NT2/D1 (cell line): Measurements from ENCODE around the gene CAPN9.

Experiments used
- DNase-seq: peaks from one replicate; pipeline ENCODE4 v3.0.0-alpha.2; 2011; ENCODE audit warnings: low read depth, low spot score
- H3K27me3 ChIP-seq: 2 replicates; pipeline ENCODE4 v1.6.0; 2011; ENCODE audit warnings: mild to moderate bottlenecking; ENCODE audit not compliant: insufficient read length, insufficient read depth
- H3K36me3 ChIP-seq: 2 replicates; pipeline ENCODE4 v1.6.1; 2011; ENCODE audit warnings: mild to moderate bottlenecking, low read length, mixed read lengths; ENCODE audit not compliant: insufficient read depth, insufficient read length
- H3K4me1 ChIP-seq: 2 replicates; pipeline ENCODE4 v1.5.1; 2011; ENCODE audit not compliant: insufficient read depth, insufficient read length
- H3K4me3 ChIP-seq: 2 replicates; pipeline ENCODE4 v1.5.1; 2011; ENCODE audit warnings: low read depth; ENCODE audit not compliant: insufficient read length
- H3K9ac ChIP-seq: 2 replicates; pipeline ENCODE4 v1.6.0; 2011; ENCODE audit warnings: low read depth; ENCODE audit not compliant: insufficient read length
- H3K9me3 ChIP-seq: 2 replicates; pipeline ENCODE4 v1.5.1; 2011; ENCODE audit warnings: mild to moderate bottlenecking, low read length; ENCODE audit not compliant: insufficient read depth
- SUZ12 ChIP-seq: IDR thresholded peaks from 2 replicates; pipeline ENCODE4 v1.6.1; 2011; ENCODE audit not compliant: insufficient read length, insufficient read depth; ENCODE audit errors: extremely low read depth
- YY1 ChIP-seq: IDR thresholded peaks from 2 replicates; pipeline ENCODE4 v1.6.1; 2011; ENCODE audit not compliant: insufficient read length, insufficient read depth
- ZNF274 ChIP-seq: IDR thresholded peaks from 2 replicates; pipeline ENCODE4 v1.6.1; 2011; ENCODE audit warnings: mild to moderate bottlenecking, low read depth, low read length

The CAPN9 gene

GRCh38 chr1:230750986-230751625 is 3.9 kb downstream of the CAPN9 start:
- Histone ChIP-seq H3K4me3 (no peak overlapping the region), H3K27me3 (no peaks in the 10 kb centered on the region), H3K9me3 (no peaks in the 10 kb centered on the region), H3K36me3 (no peaks in the 10 kb centered on the region), H3K4me1 (peaks cover 28% of the 10 kb centered on the region), H3K9ac (peak overlapping the region; percentile 16)
- no peak for DNase-seq
- TF ChIP-seq SUZ12 (no peak), ZNF274 (no peak)

DNA sequence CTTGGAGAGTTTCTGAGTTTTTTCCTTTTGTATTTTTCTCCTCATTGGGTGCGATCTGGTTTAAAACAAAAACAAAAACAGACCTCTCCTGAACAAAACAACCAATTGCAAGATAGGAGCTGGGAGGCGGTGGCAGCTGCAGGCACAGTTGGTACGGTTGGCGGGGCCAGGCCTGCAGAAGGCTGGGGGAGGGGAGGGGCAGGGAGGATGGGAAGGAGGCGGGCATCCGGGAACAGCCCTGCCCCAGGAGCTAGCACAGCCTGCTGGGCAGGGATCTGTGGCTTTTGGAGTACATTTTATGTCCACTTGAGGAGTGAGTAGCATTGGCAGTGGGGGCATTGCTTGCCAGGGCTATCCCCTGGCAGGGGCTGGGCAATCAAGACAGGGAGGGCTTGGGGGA is 5.2 kb downstream of the CAPN9 start:
- TF ChIP-seq SUZ12 (no peak), YY1 (no peak), ZNF274 (no peak)
- H3K27me3 ChIP-seq, result no peaks in the 10 kb centered on the region
- no peaks in the 10 kb centered on the region for H3K36me3 ChIP-seq
- no peak overlapping the region for H3K9ac ChIP-seq
- H3K4me3 ChIP-seq, result no peak overlapping the region
- H3K4me1 ChIP-seq, result peaks cover 28% of the 10 kb centered on the region
- no peak for DNase-seq
- no peaks in the 10 kb centered on the region for H3K9me3 ChIP-seq

- peaks cover 28% of the 10 kb centered on the region for H3K4me1 ChIP-seq
- H3K27me3 ChIP-seq, result no peaks in the 10 kb centered on the region
- no peaks in the 10 kb centered on the region for H3K36me3 ChIP-seq
- no peak overlapping the region for H3K4me3 ChIP-seq
- no peaks in the 10 kb centered on the region for H3K9me3 ChIP-seq
- H3K9ac ChIP-seq, result peak overlapping the region; percentile 29
- no peak for TF ChIP-seq ZNF274
- TF ChIP-seq SUZ12, result no peak
- no peak for TF ChIP-seq YY1
- no peak for DNase-seq
Observed at GRCh38 chr1:230753191-230753585, 6.0 kb downstream of the CAPN9 start.

- no peak for TF ChIP-seq ZNF274
- TF ChIP-seq SUZ12, result no peak
- TF ChIP-seq YY1, result no peak
- no peak overlapping the region for H3K4me3 ChIP-seq
Observed at GRCh38 chr1:230753586-230754251, 6.5 kb downstream of the CAPN9 start.

DNA sequence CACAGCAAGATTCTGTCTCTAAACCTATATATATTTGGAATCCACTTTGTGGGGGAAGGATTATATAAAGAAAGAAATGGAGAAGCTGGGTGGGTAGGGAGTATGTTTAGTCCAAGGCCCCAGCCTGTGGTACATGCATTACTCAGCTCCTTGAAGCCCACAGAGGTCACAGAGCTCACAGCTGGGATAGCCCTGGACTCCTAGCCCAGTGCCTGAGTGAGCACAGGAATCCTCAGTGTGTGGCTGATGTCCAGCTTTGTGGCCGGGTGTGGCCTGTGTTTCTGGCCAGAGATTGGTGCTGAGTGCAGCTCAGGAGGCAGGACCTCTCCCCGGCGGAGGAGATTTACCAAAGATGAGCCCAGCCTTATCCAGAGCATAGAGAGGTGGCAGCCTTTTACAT is 7.6 kb downstream of the CAPN9 start:
- H3K36me3 ChIP-seq, result no peaks in the 10 kb centered on the region
- no peak for DNase-seq

More at GRCh38 chr1:230753586-230754251, 6.5 kb downstream of the CAPN9 start:
- Histone ChIP-seq H3K9me3 (no peaks in the 10 kb centered on the region), H3K36me3 (no peaks in the 10 kb centered on the region), H3K9ac (peak overlapping the region; percentile 29), H3K27me3 (no peaks in the 10 kb centered on the region), H3K4me1 (peaks cover 28% of the 10 kb centered on the region)
- DNase-seq, result peak; percentile 86

GRCh38 chr1:230757856-230758708 is 10.9 kb downstream of the CAPN9 start:
- Histone ChIP-seq H3K27me3 (no peaks in the 10 kb centered on the region), H3K4me3 (no peak overlapping the region), H3K36me3 (no peaks in the 10 kb centered on the region), H3K9me3 (no peaks in the 10 kb centered on the region), H3K9ac (no peak overlapping the region), H3K4me1 (peaks cover 9% of the 10 kb centered on the region)
- TF ChIP-seq YY1 (no peak), ZNF274 (no peak), SUZ12 (no peak)
- DNase-seq, result no peak

More for the DNA sequence above, 7.6 kb downstream of the CAPN9 start:
- H3K9me3 ChIP-seq, result no peaks in the 10 kb centered on the region
- peaks cover 24% of the 10 kb centered on the region for H3K4me1 ChIP-seq
- no peak overlapping the region for H3K9ac ChIP-seq
- no peaks in the 10 kb centered on the region for H3K27me3 ChIP-seq
- TF ChIP-seq SUZ12, result no peak
- TF ChIP-seq YY1, result no peak
- TF ChIP-seq ZNF274, result no peak
- no peak overlapping the region for H3K4me3 ChIP-seq

DNA sequence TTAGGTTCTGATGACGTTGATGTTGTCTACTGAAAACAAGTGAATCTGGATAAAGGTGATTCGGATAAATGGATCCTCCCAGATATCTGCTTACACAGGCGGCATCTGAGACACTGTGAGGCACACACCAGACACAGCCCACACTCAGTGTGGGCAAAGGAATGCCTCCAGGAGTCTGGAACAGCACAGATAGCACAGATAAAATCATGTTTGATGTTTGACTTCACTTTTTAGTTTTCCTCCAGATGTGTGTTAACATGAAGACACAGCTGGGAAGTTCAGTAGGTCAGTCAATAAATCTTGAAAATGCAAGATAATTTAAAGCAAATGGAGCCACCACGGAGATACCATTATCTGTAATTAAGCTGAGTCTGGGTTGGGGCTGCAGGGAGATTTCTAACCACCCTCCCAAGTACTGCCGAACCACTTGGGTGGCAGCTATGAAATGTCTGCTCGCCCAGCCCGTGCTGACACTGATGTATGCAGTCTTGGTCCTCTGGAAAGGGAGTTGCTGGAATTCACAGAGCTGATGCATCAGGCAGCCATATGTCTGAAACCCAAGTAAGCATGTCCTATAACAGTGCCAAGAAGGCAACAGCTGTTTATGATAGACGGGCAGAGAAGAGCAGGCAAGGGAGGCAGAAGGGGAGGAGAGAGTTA is 11.7 kb downstream of the CAPN9 start:
- no peak overlapping the region for H3K4me3 ChIP-seq
- peaks cover 5% of the 10 kb centered on the region; the same call in 1 of the 2 replicates for H3K9me3 ChIP-seq
- H3K9ac ChIP-seq, result no peak overlapping the region
- no peaks in the 10 kb centered on the region for H3K27me3 ChIP-seq
- H3K36me3 ChIP-seq, result no peaks in the 10 kb centered on the region
- H3K4me1 ChIP-seq, result peaks cover 5% of the 10 kb centered on the region
- DNase-seq, result no peak
- TF ChIP-seq SUZ12 (no peak), YY1 (no peak), ZNF274 (no peak)
